HG03520 (cell line): ENCODE measurements around the gene RASA3.
"Not testable (repeated sequence)": the region's sequence is repeated elsewhere in the genome, so short reads cannot be mapped to it uniquely, and the experiment has no call there.

Source experiments
- ATAC-seq: cut with Tn5 transposase; IDR thresholded peaks from one replicate; pipeline ENCODE4 v1.9.1; 2021; ENCODE audit warnings: mild to moderate bottlenecking, moderate library complexity; ENCODE audit not compliant: unreplicated experiment

The RASA3 gene

GRCh38 chr13:114114006-114114640 is 18.3 kb downstream of the RASA3 start:
- ATAC-seq = no peak

GRCh38 chr13:114113395-114113794 is 19.0 kb downstream of the RASA3 start:
- not testable (repeated sequence) for ATAC-seq

GRCh38 chr13:114112826-114113322 is 19.5 kb downstream of the RASA3 start:
- no peak for ATAC-seq

GRCh38 chr13:114112231-114112825 is 20.1 kb downstream of the RASA3 start:
- no peak for ATAC-seq

- ATAC-seq = no peak
Observed at GRCh38 chr13:114111577-114111976, 20.8 kb downstream of the RASA3 start.

GRCh38 chr13:114110830-114111189 is 21.6 kb downstream of the RASA3 start:
- ATAC-seq = not testable (repeated sequence)

GRCh38 chr13:114110091-114110829 is 22.2 kb downstream of the RASA3 start:
- no peak for ATAC-seq

GRCh38 chr13:114109641-114110041 is 22.8 kb downstream of the RASA3 start:
- no peak for ATAC-seq

GRCh38 chr13:114108894-114109293 is 23.5 kb downstream of the RASA3 start:
- no peak for ATAC-seq

GRCh38 chr13:114108141-114108761 is 24.2 kb downstream of the RASA3 start:
- ATAC-seq = no peak

- ATAC-seq = no peak
Observed at GRCh38 chr13:114107686-114108081, 24.7 kb downstream of the RASA3 start.

- ATAC-seq = no peak
Observed at GRCh38 chr13:114106991-114107685, 25.3 kb downstream of the RASA3 start.

GRCh38 chr13:114106526-114106925 is 25.9 kb downstream of the RASA3 start:
- ATAC-seq = no peak

GRCh38 chr13:114105521-114106225 is 26.8 kb downstream of the RASA3 start:
- ATAC-seq = no peak

- no peak for ATAC-seq
Observed at GRCh38 chr13:114104655-114105520, 27.5 kb downstream of the RASA3 start.

- no peak for ATAC-seq
Observed at GRCh38 chr13:114103801-114104654, 28.4 kb downstream of the RASA3 start.

GRCh38 chr13:114103289-114103621 is 29.2 kb downstream of the RASA3 start:
- not testable (repeated sequence) for ATAC-seq

- ATAC-seq = no peak
Observed at GRCh38 chr13:114102521-114103288, 29.7 kb downstream of the RASA3 start.
